HFFc6 (cell line): ENCODE measurements around the gene PAAF1. TPM values are rescaled to one million over a fixed set of nuclear protein-coding genes. Genes with fewer than 3 reads are reported as not detected.

ENCODE experiments used
- DNase-seq: peaks from one replicate; pipeline ENCODE4 v3.0.0-alpha.2; 2018
- H3K27ac Mint-ChIP-seq: 2 replicates; pipeline ENCODE4 v1.8.0; 2020; ENCODE audit warnings: mild to moderate bottlenecking, mixed read lengths
- H3K27me3 Mint-ChIP-seq: 2 replicates; pipeline ENCODE4 v1.8.0; 2021; ENCODE audit warnings: mild to moderate bottlenecking, moderate library complexity, mixed read lengths; ENCODE audit not compliant: insufficient read depth
- H3K36me3 Mint-ChIP-seq: 2 replicates; pipeline ENCODE4 v1.8.0; 2021; ENCODE audit warnings: low read depth, mixed read lengths
- H3K4me1 Mint-ChIP-seq: 2 replicates; pipeline ENCODE4 v1.8.0; 2020; ENCODE audit warnings: low read depth, mixed read lengths
- H3K4me3 Mint-ChIP-seq: 2 replicates; pipeline ENCODE4 v1.8.0; 2020; ENCODE audit warnings: mild to moderate bottlenecking, moderate library complexity, mixed read lengths
- H3K9me3 Mint-ChIP-seq: 2 replicates; pipeline ENCODE4 v1.8.0; 2020; ENCODE audit warnings: mild to moderate bottlenecking, mixed read lengths
- total RNA-seq, 6 experiments: library from RNA; stranded (reverse); fragmentation: NEBNext Ultra II Directional; extraction: Animal tissue kit (Norgen Biotek cat#: 25700); gene quantifications; 2 replicates in 1 of 6; 3 replicates in 5 of 6; pipeline ENCODE4 v1.2.3, GENCODE V29; 2021
- TF ChIP-seq, protein P1 (sequence below): fragments of 200-600 bp; sonication (generic); IDR thresholded peaks from 2 replicates; pipeline ENCODE4 v1.5.0; 2021; ENCODE audit warnings: antibody characterized with exemption, mild to moderate bottlenecking

Gene PAAF1
- total RNA-seq, 6 experiments from 2014 or later = 19.5 to 23.2 (median 22.4) TPM

DNA sequence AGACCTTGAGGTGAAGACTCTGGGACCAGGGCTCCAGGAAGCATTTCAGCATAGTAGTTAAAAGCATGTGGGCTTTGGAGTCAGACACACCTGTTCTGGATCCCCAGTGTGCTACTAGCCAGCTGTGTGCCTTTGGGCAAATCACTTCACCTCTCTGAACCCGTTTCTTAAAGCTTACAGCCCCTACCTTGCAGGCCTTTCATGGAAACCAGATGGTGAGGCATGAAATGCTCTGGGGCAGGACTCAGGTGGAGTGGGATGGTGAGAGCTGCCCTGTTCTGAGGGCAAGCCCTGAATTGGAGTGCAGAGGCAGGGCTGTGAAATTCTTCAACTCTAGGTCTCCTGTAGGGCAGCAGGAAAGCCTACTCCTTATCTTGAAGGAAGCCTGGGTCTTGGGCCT, 95.4 kb downstream of the PAAF1 start:
- DNase-seq = no peak
- Mint-ChIP-seq H3K4me1 (peaks cover 8% of the 10 kb centered on the region), H3K4me3 (no peak overlapping the region), H3K27me3 (peaks cover 2% of the 10 kb centered on the region; the same call in 1 of the 2 replicates), H3K27ac (no peak overlapping the region), H3K9me3 (no peaks in the 10 kb centered on the region), H3K36me3 (no peaks in the 10 kb centered on the region; the same call in 1 of the 2 replicates)
- TF ChIP-seq, protein P1, sequence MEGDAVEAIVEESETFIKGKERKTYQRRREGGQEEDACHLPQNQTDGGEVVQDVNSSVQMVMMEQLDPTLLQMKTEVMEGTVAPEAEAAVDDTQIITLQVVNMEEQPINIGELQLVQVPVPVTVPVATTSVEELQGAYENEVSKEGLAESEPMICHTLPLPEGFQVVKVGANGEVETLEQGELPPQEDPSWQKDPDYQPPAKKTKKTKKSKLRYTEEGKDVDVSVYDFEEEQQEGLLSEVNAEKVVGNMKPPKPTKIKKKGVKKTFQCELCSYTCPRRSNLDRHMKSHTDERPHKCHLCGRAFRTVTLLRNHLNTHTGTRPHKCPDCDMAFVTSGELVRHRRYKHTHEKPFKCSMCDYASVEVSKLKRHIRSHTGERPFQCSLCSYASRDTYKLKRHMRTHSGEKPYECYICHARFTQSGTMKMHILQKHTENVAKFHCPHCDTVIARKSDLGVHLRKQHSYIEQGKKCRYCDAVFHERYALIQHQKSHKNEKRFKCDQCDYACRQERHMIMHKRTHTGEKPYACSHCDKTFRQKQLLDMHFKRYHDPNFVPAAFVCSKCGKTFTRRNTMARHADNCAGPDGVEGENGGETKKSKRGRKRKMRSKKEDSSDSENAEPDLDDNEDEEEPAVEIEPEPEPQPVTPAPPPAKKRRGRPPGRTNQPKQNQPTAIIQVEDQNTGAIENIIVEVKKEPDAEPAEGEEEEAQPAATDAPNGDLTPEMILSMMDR = no peak

DNA sequence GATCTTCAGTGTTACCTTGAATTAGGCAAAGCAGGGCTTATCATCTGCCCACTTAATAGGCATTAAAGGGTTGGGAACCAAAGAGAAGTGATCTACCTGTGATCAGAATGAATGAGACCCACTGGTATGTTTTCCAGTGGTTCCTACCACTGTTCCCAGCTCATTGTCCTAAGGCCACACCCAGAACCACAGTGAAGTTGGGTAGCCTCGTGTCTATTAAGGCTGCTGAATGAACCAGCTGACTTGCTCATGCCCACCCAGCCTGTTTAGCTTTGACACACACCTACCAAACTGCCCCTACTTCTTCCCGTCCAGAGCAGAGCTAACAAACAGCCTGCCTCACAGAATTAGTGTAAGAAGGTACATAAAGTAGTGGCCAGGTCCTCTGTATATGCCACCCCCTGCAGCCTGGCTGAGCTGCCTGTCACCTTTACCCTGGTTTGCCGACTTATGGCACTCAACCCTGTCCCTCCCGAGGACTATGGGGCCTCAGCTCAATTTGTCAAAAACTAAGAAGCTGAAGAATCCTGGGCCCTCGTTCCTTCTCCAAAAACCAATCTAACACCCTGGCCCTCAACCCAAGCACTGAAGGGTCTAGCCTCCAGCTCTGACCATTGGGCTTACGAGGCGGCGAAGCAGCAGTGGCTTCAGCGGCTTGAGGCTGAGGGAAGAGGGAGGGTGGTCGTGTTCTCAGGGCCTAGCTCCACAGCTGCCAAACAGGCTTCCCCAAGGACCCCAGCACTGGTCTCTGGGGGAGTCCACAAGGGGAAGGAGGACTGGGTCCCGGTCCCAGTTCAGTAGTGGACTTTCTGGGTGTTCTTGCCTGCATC, 96.0 kb downstream of the PAAF1 start:
- Mint-ChIP-seq H3K4me1 (peaks cover 8% of the 10 kb centered on the region), H3K27ac (no peak overlapping the region), H3K27me3 (peaks cover 3% of the 10 kb centered on the region), H3K4me3 (no peak overlapping the region), H3K36me3 (no peaks in the 10 kb centered on the region; the same call in 1 of the 2 replicates), H3K9me3 (no peaks in the 10 kb centered on the region)
- TF ChIP-seq, protein P1 = no peak
- no peak for DNase-seq

DNA sequence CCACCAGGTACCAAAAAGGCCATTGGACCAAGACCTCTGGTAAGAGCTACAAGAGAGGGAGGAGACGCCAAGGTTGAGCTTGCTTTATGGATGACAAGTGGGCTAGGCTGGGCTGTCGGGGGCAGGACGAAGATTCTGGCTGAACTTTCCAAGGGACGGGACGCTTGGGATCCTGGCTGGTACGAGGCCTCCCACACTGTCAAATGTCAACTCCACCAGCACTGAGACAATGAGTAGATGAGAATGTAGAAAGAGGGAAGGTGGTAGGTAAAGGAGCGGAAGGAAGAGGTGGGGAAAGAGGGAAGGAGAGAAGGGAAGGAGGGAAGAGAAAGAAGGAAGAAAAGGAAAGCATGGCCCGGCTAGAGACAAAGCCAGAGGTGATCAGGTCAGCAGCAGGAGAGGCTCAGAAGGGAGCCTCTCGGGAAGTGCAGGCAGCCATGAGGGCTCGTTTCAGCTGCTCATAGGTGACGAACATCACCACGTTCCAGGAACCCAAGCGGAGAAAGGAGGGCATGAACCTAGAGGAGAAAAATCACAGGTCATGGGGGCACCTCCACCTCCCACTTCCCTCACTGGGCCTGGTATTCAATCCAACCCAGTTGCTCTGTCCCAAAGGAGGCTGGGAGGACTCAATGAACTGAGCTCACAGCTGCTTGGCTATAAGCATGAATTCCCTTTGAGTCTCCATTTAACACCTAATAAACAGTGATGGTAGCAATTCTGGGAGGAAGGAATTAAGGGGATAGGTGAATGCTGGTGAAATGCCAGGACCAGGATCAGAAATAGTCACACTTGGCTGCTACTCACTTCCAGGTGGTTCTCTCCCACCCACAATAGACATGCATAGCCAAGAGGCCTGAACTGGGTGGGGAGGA, 98.0 kb downstream of the PAAF1 start:
- TF ChIP-seq, protein P1 = no peak
- Mint-ChIP-seq H3K9me3 (no peaks in the 10 kb centered on the region), H3K4me3 (no peak overlapping the region), H3K27ac (no peak overlapping the region), H3K36me3 (no peaks in the 10 kb centered on the region; the same call in 1 of the 2 replicates), H3K27me3 (peaks cover 1% of the 10 kb centered on the region), H3K4me1 (peaks cover 17% of the 10 kb centered on the region)
- DNase-seq = no peak

DNA sequence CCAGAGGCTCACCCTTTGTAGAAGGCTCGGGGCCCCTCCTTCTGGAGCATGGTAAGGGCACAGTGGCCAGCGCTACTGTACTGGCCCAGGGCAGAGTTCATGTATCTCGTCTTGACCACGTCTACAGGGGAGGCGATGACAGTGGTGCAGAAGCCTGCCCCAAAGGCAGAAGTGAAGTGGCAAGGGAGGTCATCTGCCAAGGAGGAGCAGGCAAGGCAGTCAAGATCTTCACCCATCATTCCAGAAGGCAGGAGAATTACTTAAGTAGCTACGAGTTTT, 98.6 kb downstream of the PAAF1 start:
- Mint-ChIP-seq H3K27ac (no peak overlapping the region), H3K27me3 (peaks cover 5% of the 10 kb centered on the region), H3K36me3 (no peaks in the 10 kb centered on the region; the same call in 1 of the 2 replicates), H3K4me3 (no peak overlapping the region), H3K4me1 (peaks cover 23% of the 10 kb centered on the region), H3K9me3 (no peaks in the 10 kb centered on the region)
- TF ChIP-seq, protein P1 = no peak
- no peak for DNase-seq

DNA sequence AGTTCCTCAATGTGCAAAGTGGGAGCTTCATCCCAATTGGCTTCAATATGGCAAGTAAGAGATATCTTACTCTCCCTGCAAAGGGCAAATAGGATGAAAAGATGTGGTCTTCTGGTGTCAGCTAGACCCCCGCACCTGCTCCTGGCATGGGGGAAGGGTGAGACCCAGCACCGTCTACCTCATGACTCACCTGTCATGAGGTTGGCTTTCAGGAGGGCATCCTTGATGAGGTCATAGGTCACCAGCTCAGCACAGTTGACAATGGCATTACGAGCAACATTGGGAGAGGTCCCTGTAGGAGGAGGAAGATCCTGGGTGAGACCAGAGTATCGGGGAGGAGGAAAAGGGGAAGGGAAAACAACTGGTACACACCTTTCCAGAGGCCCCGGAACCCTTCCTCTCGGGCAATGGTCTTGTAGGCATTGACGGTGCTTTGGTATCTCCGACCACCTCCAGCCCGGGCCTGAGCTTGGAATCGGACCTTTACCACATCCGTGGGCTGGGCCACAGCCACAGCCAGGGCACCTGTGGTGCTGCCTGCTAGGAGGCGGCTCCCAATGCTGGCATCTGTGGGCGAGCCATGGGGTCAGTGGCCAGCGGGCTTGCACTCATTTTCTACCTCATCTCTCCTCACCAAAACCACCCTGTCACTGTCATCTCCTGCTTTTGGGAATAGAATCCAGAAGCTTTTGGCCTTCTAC, 99.8 kb downstream of the PAAF1 start:
- no peaks in the 10 kb centered on the region; the same call in 1 of the 2 replicates for H3K36me3 Mint-ChIP-seq

More for the DNA sequence above, 99.8 kb downstream of the PAAF1 start:
- no peaks in the 10 kb centered on the region for H3K9me3 Mint-ChIP-seq
- peaks cover 28% of the 10 kb centered on the region for H3K4me1 Mint-ChIP-seq
- H3K27ac Mint-ChIP-seq = no peak overlapping the region
- H3K27me3 Mint-ChIP-seq = peaks cover 8% of the 10 kb centered on the region
- DNase-seq = no peak
- H3K4me3 Mint-ChIP-seq = no peak overlapping the region
- TF ChIP-seq, protein P1 = no peak
